Psoas muscle (tissue), 8 donors: Measurements from ENCODE around the gene GSG1L. TPM values are rescaled to one million over a fixed set of nuclear protein-coding genes. Genes with fewer than 3 reads are reported as not detected.

Source experiments
- ATAC-seq, 4 donors: fragments of 200-7000 bp; cut with Tn5 transposase; one replicate each; pipeline ENCODE4 v1.9.1; 2020; ENCODE audit warnings: moderate library complexity in 3 of 4, mild to moderate bottlenecking in 2 of 4
- DNase-seq, 2 donors: peaks; one replicate each; pipeline ENCODE4 v3.0.0-alpha.2; 2020
- H3K27ac ChIP-seq: fragments of 200-600 bp; one replicate; pipeline ENCODE4 v1.8.0; 2022
- H3K27me3 ChIP-seq, 3 donors: fragments of 200-600 bp in 1 of 3; one replicate each; pipeline versions ENCODE4 v1.6.1 to v1.8.0; 2013 to 2022; ENCODE audit warnings: low read length in 2 of 3, mild to moderate bottlenecking in 2 of 3, moderate library complexity in 1 of 3; ENCODE audit not compliant: insufficient read depth in 3 of 3
- H3K36me3 ChIP-seq, 2 donors: fragments of 200-600 bp in 1 of 2; one replicate each; pipeline versions ENCODE4 v1.6.1 to v1.8.0; 2013 to 2022; ENCODE audit warnings: low read depth in 1 of 2, mild to moderate bottlenecking in 1 of 2, moderate library complexity in 1 of 2; ENCODE audit not compliant: insufficient read depth in 1 of 2
- H3K4me1 ChIP-seq: fragments of 200-600 bp; one replicate; pipeline ENCODE4 v1.8.0; 2022
- H3K4me3 ChIP-seq: fragments of 200-600 bp; one replicate; pipeline ENCODE4 v1.8.0; 2022; ENCODE audit warnings: mild to moderate bottlenecking
- H3K9me3 ChIP-seq: fragments of 200-600 bp; one replicate; pipeline ENCODE4 v1.8.0; 2022
- WGBS, 3 donors: extraction: QIAGEN DNeasy Blood & Tissue Kit; methylation state at CpG; one replicate each; pipeline versions ENCODE4 v1.1.6 to v1.1.7; 2013; 5-methylcytosine and 5-hydroxymethylcytosine counted together
- intact Hi-C, 2 donors: fragments of 100-400 bp; cut with DNase I; formaldehyde crosslinking; loops; one replicate each; pipeline versions ENCODE4 v1.11.0 to v1.14.2; 2022
- polyA plus RNA-seq, 3 donors: library from polyadenylated mRNA; stranded (reverse); fragments of 200-250 nt; gene quantifications; one replicate each; pipeline ENCODE4 v1.2.3, GENCODE V29; 2013
- total RNA-seq, 4 donors: library from RNA; stranded (reverse); fragmentation: NEBNext Ultra II Directional in 2 of 4; extraction: Animal tissue kit (Norgen Biotek cat#: 25700) in 2 of 4; gene quantifications; one replicate each; pipeline versions ENCODE4 v1.2.1 to v1.2.4, GENCODE V29; 2021 to 2023
- TF ChIP-seq, protein P1 (sequence below): fragments of 200-600 bp; IDR thresholded peaks from one replicate; pipeline ENCODE4 v1.8.0; 2022; ENCODE audit warnings: antibody characterized with exemption
- donor health status: healthy with polysubstance abuse.
- donor health status: DM: no; HTN: no; CAD: no; lungs with moderate emphysema.
- donor health status: Bipolar disorder and iron deficiency.
- donor health status: healthy.
- donor health status: DM: yes; HTN: yes; CAD: no.
- donor health status: DM: no; HTN: no; CAD: no.
- donor health status: DM: no; HTN: no; CAD: no.
- donor health status: DM: yes; HTN: yes; CAD: no.

Gene GSG1L
- total and polyA plus RNA-seq, 7 donors = 0.04 to 0.17 (median 0.08) TPM; not detected in 2

DNA sequence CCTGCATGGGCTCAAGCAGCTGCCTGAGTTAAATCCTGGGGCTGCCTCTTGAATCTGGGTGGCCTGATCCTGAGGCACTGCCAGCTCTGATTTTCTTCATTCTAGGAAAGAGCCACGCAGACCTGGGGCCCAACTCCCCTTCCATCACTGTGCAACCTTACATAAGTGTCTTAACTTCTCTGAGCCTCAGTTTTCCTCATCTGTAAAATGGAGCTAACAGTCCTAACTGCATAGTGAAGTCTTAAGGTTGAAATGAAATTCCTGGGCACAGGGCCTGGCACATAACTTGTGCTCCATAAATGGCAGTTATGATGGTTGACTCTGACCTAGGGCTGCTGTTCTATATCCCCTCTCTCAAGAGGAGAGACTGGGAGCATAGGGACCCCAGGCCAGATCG is 236.6 kb downstream of the GSG1L start:
- TF ChIP-seq, protein P1, sequence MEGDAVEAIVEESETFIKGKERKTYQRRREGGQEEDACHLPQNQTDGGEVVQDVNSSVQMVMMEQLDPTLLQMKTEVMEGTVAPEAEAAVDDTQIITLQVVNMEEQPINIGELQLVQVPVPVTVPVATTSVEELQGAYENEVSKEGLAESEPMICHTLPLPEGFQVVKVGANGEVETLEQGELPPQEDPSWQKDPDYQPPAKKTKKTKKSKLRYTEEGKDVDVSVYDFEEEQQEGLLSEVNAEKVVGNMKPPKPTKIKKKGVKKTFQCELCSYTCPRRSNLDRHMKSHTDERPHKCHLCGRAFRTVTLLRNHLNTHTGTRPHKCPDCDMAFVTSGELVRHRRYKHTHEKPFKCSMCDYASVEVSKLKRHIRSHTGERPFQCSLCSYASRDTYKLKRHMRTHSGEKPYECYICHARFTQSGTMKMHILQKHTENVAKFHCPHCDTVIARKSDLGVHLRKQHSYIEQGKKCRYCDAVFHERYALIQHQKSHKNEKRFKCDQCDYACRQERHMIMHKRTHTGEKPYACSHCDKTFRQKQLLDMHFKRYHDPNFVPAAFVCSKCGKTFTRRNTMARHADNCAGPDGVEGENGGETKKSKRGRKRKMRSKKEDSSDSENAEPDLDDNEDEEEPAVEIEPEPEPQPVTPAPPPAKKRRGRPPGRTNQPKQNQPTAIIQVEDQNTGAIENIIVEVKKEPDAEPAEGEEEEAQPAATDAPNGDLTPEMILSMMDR = no peak
- H3K4me1 ChIP-seq = no peaks in the 10 kb centered on the region
- no peaks in the 10 kb centered on the region for H3K9me3 ChIP-seq
- no peak for ATAC-seq
- H3K27me3 ChIP-seq = no peaks in the 10 kb centered on the region
- no peaks in the 10 kb centered on the region for H3K36me3 ChIP-seq
- WGBS, 3 donors = 82 to 96% (median 91%) methylated on average over 2 of the region's 2 CpGs
- intact Hi-C loops = no loop called here
- no peak overlapping the region for H3K27ac ChIP-seq
- no peak for DNase-seq
- no peak overlapping the region for H3K4me3 ChIP-seq

DNA sequence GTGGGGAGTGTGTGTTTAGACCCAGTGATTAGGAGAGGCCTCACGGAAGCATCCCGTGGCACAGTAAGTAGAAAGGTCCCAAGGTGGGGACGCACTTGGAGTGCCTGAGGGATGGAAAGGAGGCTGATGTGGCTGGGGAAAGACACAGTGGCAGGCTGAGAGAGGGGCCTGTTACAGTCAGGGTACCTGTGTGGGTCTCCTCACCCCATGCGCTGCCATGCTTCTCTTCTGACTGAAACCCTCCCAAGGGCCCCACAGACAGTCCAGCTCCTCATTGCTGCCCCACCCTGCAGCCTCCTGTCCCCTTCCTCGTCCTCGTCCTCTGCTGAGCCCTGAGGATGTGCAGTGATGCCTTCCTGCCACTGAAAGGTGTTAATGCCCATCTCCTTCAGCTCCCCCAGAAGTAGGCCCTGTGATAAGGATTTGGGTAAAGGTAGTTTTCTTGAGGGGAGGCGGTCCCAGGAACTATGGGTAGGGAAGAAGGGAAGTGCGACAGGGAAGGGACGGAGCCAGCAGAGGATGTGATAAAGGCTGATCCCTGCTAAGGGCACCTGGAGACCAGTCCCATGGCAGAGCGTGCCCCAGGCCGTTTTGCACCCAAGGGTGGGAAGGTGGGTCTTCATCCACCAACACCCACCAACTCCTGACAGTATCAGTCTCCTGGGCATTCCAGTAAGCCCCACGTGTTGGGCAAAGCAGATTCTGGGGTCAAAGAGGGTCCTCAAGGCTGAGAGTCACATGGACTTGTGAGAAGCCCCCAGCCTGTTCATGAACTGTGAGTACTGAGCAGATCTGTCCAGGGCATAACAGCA is 237.2 kb downstream of the GSG1L start:
- WGBS, 3 donors = 84 to 88% (median 85%) methylated on average over 12 of the region's 12 CpGs
- TF ChIP-seq, protein P1 = no peak
- H3K4me1 ChIP-seq = no peaks in the 10 kb centered on the region

DNA sequence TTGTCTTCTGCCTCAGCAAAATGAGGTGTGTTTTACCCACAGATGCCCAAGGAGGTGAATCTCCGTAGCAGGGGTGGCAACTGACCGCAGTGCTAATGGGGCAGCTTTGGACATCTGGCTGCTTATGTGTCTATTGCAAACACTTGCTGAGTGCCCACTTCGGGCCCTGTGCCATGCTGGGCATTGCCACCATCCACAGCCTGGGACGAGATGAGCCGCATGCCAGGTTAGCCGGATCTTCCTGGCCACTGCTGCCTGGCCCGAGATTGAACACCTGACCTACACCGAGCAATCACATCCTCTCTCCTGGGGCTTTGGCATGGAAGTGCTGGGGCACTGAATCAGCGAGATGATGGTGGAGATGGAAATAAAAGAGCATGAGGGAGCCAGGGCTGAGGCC is 238.7 kb downstream of the GSG1L start:
- no peak for ATAC-seq
- no peaks in the 10 kb centered on the region for H3K4me1 ChIP-seq
- no peaks in the 10 kb centered on the region for H3K27me3 ChIP-seq
- DNase-seq = no peak
- H3K27ac ChIP-seq = no peak overlapping the region
- TF ChIP-seq, protein P1 = no peak
- H3K36me3 ChIP-seq = no peaks in the 10 kb centered on the region
- no peak overlapping the region for H3K4me3 ChIP-seq
- 52 to 56% (median 53%) methylated on average over 9 of the region's 9 CpGs for WGBS, 3 donors
- no peaks in the 10 kb centered on the region for H3K9me3 ChIP-seq
- intact Hi-C loops = no loop called here

More for the DNA sequence above, 237.2 kb downstream of the GSG1L start:
- intact Hi-C loops = no loop called here
- Histone ChIP-seq H3K9me3 (no peaks in the 10 kb centered on the region), H3K27ac (no peak overlapping the region), H3K36me3 (no peaks in the 10 kb centered on the region), H3K27me3 (no peaks in the 10 kb centered on the region), H3K4me3 (no peak overlapping the region)
- ATAC-seq (no peak), DNase-seq (no peak)

DNA sequence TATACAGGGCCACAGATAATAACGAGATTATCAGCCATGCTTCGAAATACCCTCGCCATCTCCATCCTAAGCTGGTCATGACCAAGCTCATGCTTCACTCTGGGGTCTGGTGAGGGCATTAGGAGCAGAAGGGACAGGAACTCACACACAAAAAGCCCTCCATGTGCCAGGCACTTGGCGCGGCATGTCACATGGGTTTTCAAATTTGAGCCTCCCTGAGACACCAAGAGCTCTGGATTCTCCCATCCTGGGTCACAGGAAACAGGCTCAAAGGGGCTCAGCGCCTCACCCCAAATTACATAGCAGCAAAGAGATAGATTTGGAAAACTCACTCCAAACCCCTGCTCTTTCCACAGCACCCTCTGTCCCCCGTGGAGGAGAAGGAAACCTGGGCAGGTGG is 239.5 kb downstream of the GSG1L start:
- WGBS, 3 donors = 83 to 88% (median 87%) methylated on average over 7 of the region's 7 CpGs
- Histone ChIP-seq H3K4me3 (no peak overlapping the region), H3K27ac (no peak overlapping the region), H3K36me3 (no peaks in the 10 kb centered on the region), H3K9me3 (no peaks in the 10 kb centered on the region), H3K27me3 (peaks cover 0 to 5% (median 0%) of the 10 kb centered on the region in 3 donors), H3K4me1 (no peaks in the 10 kb centered on the region)
- intact Hi-C loops = no loop called here
- DNase-seq (no peak), ATAC-seq (no peak)
- TF ChIP-seq, protein P1 = no peak

DNA sequence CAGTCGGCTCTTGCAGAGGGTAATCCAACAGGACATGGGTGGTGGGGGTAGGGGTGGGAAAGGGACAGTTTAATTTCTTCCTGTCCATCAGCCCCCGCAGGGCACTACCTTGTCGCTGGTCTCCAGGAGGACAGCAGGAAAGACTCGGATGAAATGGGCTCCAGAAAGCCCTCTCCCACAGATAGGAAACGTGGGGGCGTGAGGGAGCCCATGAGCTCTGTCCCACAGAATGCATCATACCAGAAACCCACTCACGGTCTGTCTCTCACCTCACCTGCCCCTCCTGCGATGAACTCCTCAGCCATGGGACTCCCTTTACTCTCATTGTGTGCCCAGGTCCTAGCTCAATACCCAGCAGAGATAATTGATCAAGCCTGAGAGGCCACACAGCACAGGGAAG is 240.1 kb downstream of the GSG1L start:
- ATAC-seq (no peak), DNase-seq (no peak)
- no peaks in the 10 kb centered on the region for H3K4me1 ChIP-seq
- no peaks in the 10 kb centered on the region for H3K36me3 ChIP-seq
- TF ChIP-seq, protein P1 = no peak
- H3K27ac ChIP-seq = no peak overlapping the region
- 60 to 70% (median 68%) methylated on average over 8 of the region's 8 CpGs for WGBS, 3 donors
- peaks cover 0 to 8% (median 0%) of the 10 kb centered on the region in 3 donors for H3K27me3 ChIP-seq
- H3K9me3 ChIP-seq = no peaks in the 10 kb centered on the region
- intact Hi-C loops = no loop called here
- no peak overlapping the region for H3K4me3 ChIP-seq
